A673 (cell line): ENCODE measurements around the gene SHISAL2A.

ENCODE experiments used
- CTCF ChIP-seq: fragments of 300-800, 200-600 bp; sonication (generic); conservative IDR thresholded peaks from 2 replicates; pipeline ENCODE4 v1.5.1; 2017; ENCODE audit warnings: low read depth, mild to moderate bottlenecking, antibody characterized with exemption, low read length, moderate library complexity, mixed read lengths
- EZH2 ChIP-seq: fragments of 200-600 bp; sonication (generic); IDR thresholded peaks from 2 replicates; pipeline ENCODE4 v1.6.1; 2017; ENCODE audit warnings: borderline replicate concordance, low read depth, mild to moderate bottlenecking, mixed read lengths, antibody characterized with exemption, low read length; ENCODE audit not compliant: poor library complexity, severe bottlenecking

- TF ChIP-seq CTCF (no peak), EZH2 (no peak)
Observed at GRCh38 chr1:52693843-52694242, 60.9 kb downstream of the SHISAL2A start.
